Activated CD8-positive, alpha-beta memory T cell treated with anti-CD3 and anti-CD28 coated beads, Interleukin-2, amount 50 U/mL, for 1 hour (primary cell): Measurements from ENCODE around the gene HAUS1.

Experiments used
- DNase-seq: peaks from one replicate; pipeline ENCODE4 v3.0.0-alpha.2; 2020; ENCODE audit errors: extremely low read depth

Gene HAUS1

GRCh38 chr18:46104128-46104911, at the start of gene HAUS1:
Gene HAUS1, plus strand, starts transcription at chr18:46104385. Its CDS starts 27 bp downstream, at chr18:46104412.
- no peak for DNase-seq

GRCh38 chr18:46054956-46055837, 49.0 kb upstream of the HAUS1 start:
- DNase-seq: no peak

- no peak for DNase-seq
Observed at GRCh38 chr18:46055838-46056230, 48.4 kb upstream of the HAUS1 start.

GRCh38 chr18:46060359-46060841, 43.8 kb upstream of the HAUS1 start:
- DNase-seq: no peak

- no peak for DNase-seq
Observed at GRCh38 chr18:46061387-46061786, 42.8 kb upstream of the HAUS1 start.

- no peak for DNase-seq
Observed at GRCh38 chr18:46061796-46062195, 42.4 kb upstream of the HAUS1 start.

- DNase-seq: no peak
Observed at GRCh38 chr18:46062781-46063180, 41.4 kb upstream of the HAUS1 start.

GRCh38 chr18:46067438-46068007, 36.7 kb upstream of the HAUS1 start:
- DNase-seq: no peak

GRCh38 chr18:46068763-46069162, 35.4 kb upstream of the HAUS1 start:
- DNase-seq: no peak

GRCh38 chr18:46069524-46069923, 34.7 kb upstream of the HAUS1 start:
- DNase-seq: no peak

GRCh38 chr18:46070232-46070631, 34.0 kb upstream of the HAUS1 start:
- no peak for DNase-seq

- DNase-seq: no peak
Observed at GRCh38 chr18:46070815-46071652, 33.2 kb upstream of the HAUS1 start.

- peak; percentile 20 for DNase-seq
Observed at GRCh38 chr18:46071653-46072375, 32.4 kb upstream of the HAUS1 start, which contains the start of gene PSTPIP2. Gene PSTPIP2, minus strand, starts transcription at chr18:46072260. Its CDS starts 72 bp downstream, at chr18:46072188.

GRCh38 chr18:46072376-46072867, 31.8 kb upstream of the HAUS1 start:
- DNase-seq: no peak

GRCh38 chr18:46072959-46073358, 31.2 kb upstream of the HAUS1 start:
- DNase-seq: no peak

- no peak for DNase-seq
Observed at GRCh38 chr18:46073474-46074331, 30.5 kb upstream of the HAUS1 start.

GRCh38 chr18:46079336-46079735, 24.8 kb upstream of the HAUS1 start:
- no peak for DNase-seq

GRCh38 chr18:46080156-46080555, 24.0 kb upstream of the HAUS1 start:
- DNase-seq: no peak

- DNase-seq: no peak
Observed at GRCh38 chr18:46084431-46084830, 19.8 kb upstream of the HAUS1 start.
